Right cardiac atrium (tissue), 5 donors: Measurements from ENCODE around the gene SLC35G4. TPM values are rescaled to one million over a fixed set of nuclear protein-coding genes. Genes with fewer than 3 reads are reported as not detected.
"Not testable (repeated sequence)": the region's sequence is repeated elsewhere in the genome, so short reads cannot be mapped to it uniquely, and the experiment has no call there.

Source experiments
- ATAC-seq, 2 donors: fragments of 200-7000 bp; cut with Tn5 transposase; one replicate each; pipeline versions ENCODE4 v1.8.0 to v1.9.1; 2020; ENCODE audit warnings: moderate library complexity in 2 of 2, mild to moderate bottlenecking in 1 of 2
- DNase-seq, 3 donors: peaks; one replicate each; pipeline ENCODE4 v3.0.0-alpha.2; 2020
- H3K27ac ChIP-seq: one replicate; pipeline ENCODE4 v1.5.1; 2013; ENCODE audit warnings: mild to moderate bottlenecking, low read length, control low read depth, moderate library complexity
- H3K27me3 ChIP-seq: one replicate; pipeline ENCODE4 v1.6.1; 2013; ENCODE audit not compliant: control insufficient read depth, insufficient read depth
- H3K4me1 ChIP-seq: one replicate; pipeline ENCODE4 v1.6.1; 2013; ENCODE audit warnings: low read length; ENCODE audit not compliant: control insufficient read depth, insufficient read depth
- H3K4me3 ChIP-seq: one replicate; pipeline ENCODE4 v1.5.1; 2013; ENCODE audit warnings: low read length, control low read depth
- H3K9me3 ChIP-seq: one replicate; pipeline ENCODE4 v1.6.1; 2013; ENCODE audit warnings: low read length; ENCODE audit not compliant: control insufficient read depth
- WGBS: extraction: QIAGEN DNeasy Blood & Tissue Kit; methylation state at CpG from one replicate; pipeline ENCODE4 v1.1.7; 2013; 5-methylcytosine and 5-hydroxymethylcytosine counted together
- intact Hi-C, 4 donors: fragments of 100-400 bp; cut with DNase I; formaldehyde crosslinking; loops; one replicate each; pipeline versions ENCODE4 v1.11.0 to v1.14.0; 2022 to 2023
- polyA plus RNA-seq: library from polyadenylated mRNA; stranded (reverse); fragments of 200-250 nt; gene quantifications from one replicate; pipeline ENCODE4 v1.2.3, GENCODE V29; 2013
- total RNA-seq, 4 donors: library from RNA; stranded (reverse); fragmentation: NEBNext Ultra II Directional; extraction: Animal tissue kit (Norgen Biotek cat#: 25700); gene quantifications; one replicate each; pipeline ENCODE4 v1.2.1, GENCODE V29; 2021
- donor health status: healthy with polysubstance abuse.
- donor health status: DM: no; HTN: yes; CAD: no.
- donor health status: DM: no; HTN: no; CAD: no.
- donor health status: DM: no; HTN: yes; CAD: no; lungs with severe emphysema.
- donor health status: DM: yes; HTN: yes; CAD: no.

The SLC35G4 gene
- total and polyA plus RNA-seq, 5 donors: not detected

GRCh38 chr18:11579916-11580315 lies 29.5 kb upstream of the SLC35G4 start:
- DNase-seq (no peak), ATAC-seq (no peak)
- intact Hi-C loops: no loop called here
- Histone ChIP-seq H3K4me1 (no peaks in the 10 kb centered on the region), H3K4me3 (no peak overlapping the region), H3K27me3 (no peaks in the 10 kb centered on the region), H3K27ac (no peak overlapping the region), H3K9me3 (no peaks in the 10 kb centered on the region)
- 97% methylated on average over 15 of the region's 15 CpGs for WGBS

GRCh38 chr18:11581286-11581685 lies 28.1 kb upstream of the SLC35G4 start:
- ATAC-seq (no peak), DNase-seq (no peak)
- 84% methylated on average over 2 of the region's 2 CpGs for WGBS
- H3K4me3 ChIP-seq: no peak overlapping the region
- H3K27me3 ChIP-seq: no peaks in the 10 kb centered on the region
- H3K4me1 ChIP-seq: no peaks in the 10 kb centered on the region
- intact Hi-C loops: no loop called here
- H3K9me3 ChIP-seq: no peaks in the 10 kb centered on the region
- no peak overlapping the region for H3K27ac ChIP-seq

- no peak overlapping the region for H3K4me3 ChIP-seq
- ATAC-seq: no peak
- 65% methylated on average over 7 of the region's 7 CpGs for WGBS
- no peaks in the 10 kb centered on the region for H3K27me3 ChIP-seq
- no peak overlapping the region for H3K27ac ChIP-seq
- H3K4me1 ChIP-seq: no peaks in the 10 kb centered on the region
- intact Hi-C loops: no loop called here
- no peak for DNase-seq
- no peaks in the 10 kb centered on the region for H3K9me3 ChIP-seq
These were observed 23.8 kb upstream of the SLC35G4 start for GRCh38 chr18:11585596-11585995.

GRCh38 chr18:11586896-11587295 lies 22.5 kb upstream of the SLC35G4 start:
- no peaks in the 10 kb centered on the region for H3K4me1 ChIP-seq
- 92% methylated on average over 3 of the region's 3 CpGs for WGBS
- DNase-seq: no peak

GRCh38 chr18:11587432-11587831 lies 22.0 kb upstream of the SLC35G4 start:
- no peaks in the 10 kb centered on the region for H3K4me1 ChIP-seq
- no peak for ATAC-seq
- H3K9me3 ChIP-seq: no peaks in the 10 kb centered on the region
- intact Hi-C loops: no loop called here
- no peaks in the 10 kb centered on the region for H3K27me3 ChIP-seq
- no peak for DNase-seq
- no peak overlapping the region for H3K4me3 ChIP-seq
- no peak overlapping the region for H3K27ac ChIP-seq
- WGBS: 94% methylated on average over 2 of the region's 2 CpGs

More at GRCh38 chr18:11586896-11587295, 22.5 kb upstream of the SLC35G4 start:
- Histone ChIP-seq H3K27ac (no peak overlapping the region), H3K27me3 (no peaks in the 10 kb centered on the region), H3K9me3 (no peaks in the 10 kb centered on the region), H3K4me3 (no peak overlapping the region)
- intact Hi-C loops: no loop called here
- ATAC-seq: no peak

GRCh38 chr18:11587846-11588245 lies 21.6 kb upstream of the SLC35G4 start:
- intact Hi-C loops: no loop called here
- no peak for DNase-seq
- no peak for ATAC-seq
- H3K4me1 ChIP-seq: no peaks in the 10 kb centered on the region
- H3K27me3 ChIP-seq: no peaks in the 10 kb centered on the region
- no peak overlapping the region for H3K27ac ChIP-seq
- WGBS: 47% methylated on average over 3 of the region's 3 CpGs
- no peak overlapping the region for H3K4me3 ChIP-seq
- H3K9me3 ChIP-seq: no peaks in the 10 kb centered on the region

- H3K27ac ChIP-seq: no peak overlapping the region
- no peaks in the 10 kb centered on the region for H3K4me1 ChIP-seq
- no peak overlapping the region for H3K4me3 ChIP-seq
- ATAC-seq (no peak), DNase-seq (no peak)
- intact Hi-C loops: no loop called here
- no peaks in the 10 kb centered on the region for H3K9me3 ChIP-seq
- 86% methylated on average over 3 of the region's 3 CpGs for WGBS
- H3K27me3 ChIP-seq: no peaks in the 10 kb centered on the region
These were observed 17.4 kb upstream of the SLC35G4 start for GRCh38 chr18:11591957-11592356.

- intact Hi-C loops: no loop called here
- Histone ChIP-seq H3K27me3 (no peaks in the 10 kb centered on the region), H3K4me1 (no peaks in the 10 kb centered on the region), H3K27ac (no peak overlapping the region), H3K4me3 (no peak overlapping the region), H3K9me3 (no peaks in the 10 kb centered on the region)
- WGBS: 70% methylated on average over 3 of the region's 3 CpGs
- DNase-seq: no peak
- ATAC-seq: no peak
These were observed 9.1 kb upstream of the SLC35G4 start for GRCh38 chr18:11600321-11600720.

GRCh38 chr18:11607906-11608305 lies 1.5 kb upstream of the SLC35G4 start:
- ATAC-seq: no peak
- no peaks in the 10 kb centered on the region for H3K27me3 ChIP-seq
- intact Hi-C loops: no loop called here
- DNase-seq: no peak
- no peaks in the 10 kb centered on the region for H3K4me1 ChIP-seq
- H3K9me3 ChIP-seq: no peaks in the 10 kb centered on the region
- 28% methylated on average over 2 of the region's 2 CpGs for WGBS
- H3K4me3 ChIP-seq: no peak overlapping the region
- no peak overlapping the region for H3K27ac ChIP-seq

GRCh38 chr18:11608618-11609017 lies 778 bp upstream of the SLC35G4 start:
- not testable (repeated sequence) for H3K27me3 ChIP-seq, H3K4me3 ChIP-seq
- 75% methylated on average over 7 of the region's 19 CpGs for WGBS

GRCh38 chr18:11613073-11613472 lies 3.7 kb downstream of the SLC35G4 start:
- H3K4me3 ChIP-seq, DNase-seq, H3K27ac ChIP-seq, ATAC-seq, H3K4me1 ChIP-seq, H3K27me3 ChIP-seq, H3K9me3 ChIP-seq, intact Hi-C loops: not testable (repeated sequence)
- WGBS: 85% methylated on average over 15 of the region's 18 CpGs

More at GRCh38 chr18:11608618-11609017, 778 bp upstream of the SLC35G4 start:
- ATAC-seq, H3K27ac ChIP-seq, intact Hi-C loops, H3K9me3 ChIP-seq, H3K4me1 ChIP-seq: not testable (repeated sequence)
- DNase-seq: peak in 1 of 3 donors; percentile 46

GRCh38 chr18:11613611-11614010 lies 4.2 kb downstream of the SLC35G4 start:
- H3K4me1 ChIP-seq, ATAC-seq, intact Hi-C loops, H3K9me3 ChIP-seq, H3K27ac ChIP-seq, H3K4me3 ChIP-seq, H3K27me3 ChIP-seq: not testable (repeated sequence)
- peak in 1 of 3 donors; percentile 46 for DNase-seq
- 87% methylated on average over 9 of the region's 23 CpGs for WGBS
